GM15510 (cell line): Measurements from ENCODE around the gene LTBP1.

Experiments used
- POLR2A ChIP-seq: IDR thresholded peaks from 3 replicates; pipeline ENCODE4 v1.6.1; 2011; ENCODE audit warnings: borderline replicate concordance; ENCODE audit not compliant: insufficient read length; ENCODE audit errors: extremely low read depth

Gene LTBP1, protein sequence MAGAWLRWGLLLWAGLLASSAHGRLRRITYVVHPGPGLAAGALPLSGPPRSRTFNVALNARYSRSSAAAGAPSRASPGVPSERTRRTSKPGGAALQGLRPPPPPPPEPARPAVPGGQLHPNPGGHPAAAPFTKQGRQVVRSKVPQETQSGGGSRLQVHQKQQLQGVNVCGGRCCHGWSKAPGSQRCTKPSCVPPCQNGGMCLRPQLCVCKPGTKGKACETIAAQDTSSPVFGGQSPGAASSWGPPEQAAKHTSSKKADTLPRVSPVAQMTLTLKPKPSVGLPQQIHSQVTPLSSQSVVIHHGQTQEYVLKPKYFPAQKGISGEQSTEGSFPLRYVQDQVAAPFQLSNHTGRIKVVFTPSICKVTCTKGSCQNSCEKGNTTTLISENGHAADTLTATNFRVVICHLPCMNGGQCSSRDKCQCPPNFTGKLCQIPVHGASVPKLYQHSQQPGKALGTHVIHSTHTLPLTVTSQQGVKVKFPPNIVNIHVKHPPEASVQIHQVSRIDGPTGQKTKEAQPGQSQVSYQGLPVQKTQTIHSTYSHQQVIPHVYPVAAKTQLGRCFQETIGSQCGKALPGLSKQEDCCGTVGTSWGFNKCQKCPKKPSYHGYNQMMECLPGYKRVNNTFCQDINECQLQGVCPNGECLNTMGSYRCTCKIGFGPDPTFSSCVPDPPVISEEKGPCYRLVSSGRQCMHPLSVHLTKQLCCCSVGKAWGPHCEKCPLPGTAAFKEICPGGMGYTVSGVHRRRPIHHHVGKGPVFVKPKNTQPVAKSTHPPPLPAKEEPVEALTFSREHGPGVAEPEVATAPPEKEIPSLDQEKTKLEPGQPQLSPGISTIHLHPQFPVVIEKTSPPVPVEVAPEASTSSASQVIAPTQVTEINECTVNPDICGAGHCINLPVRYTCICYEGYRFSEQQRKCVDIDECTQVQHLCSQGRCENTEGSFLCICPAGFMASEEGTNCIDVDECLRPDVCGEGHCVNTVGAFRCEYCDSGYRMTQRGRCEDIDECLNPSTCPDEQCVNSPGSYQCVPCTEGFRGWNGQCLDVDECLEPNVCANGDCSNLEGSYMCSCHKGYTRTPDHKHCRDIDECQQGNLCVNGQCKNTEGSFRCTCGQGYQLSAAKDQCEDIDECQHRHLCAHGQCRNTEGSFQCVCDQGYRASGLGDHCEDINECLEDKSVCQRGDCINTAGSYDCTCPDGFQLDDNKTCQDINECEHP (N-terminal part only)

GRCh38 chr2:32946314-32947075 is at the start of gene LTBP1:
Gene LTBP1 (plus strand): TSS chr2:32946953. CDS start chr2:32947325, 372 bp downstream.
- TF ChIP-seq POLR2A, result no peak

DNA sequence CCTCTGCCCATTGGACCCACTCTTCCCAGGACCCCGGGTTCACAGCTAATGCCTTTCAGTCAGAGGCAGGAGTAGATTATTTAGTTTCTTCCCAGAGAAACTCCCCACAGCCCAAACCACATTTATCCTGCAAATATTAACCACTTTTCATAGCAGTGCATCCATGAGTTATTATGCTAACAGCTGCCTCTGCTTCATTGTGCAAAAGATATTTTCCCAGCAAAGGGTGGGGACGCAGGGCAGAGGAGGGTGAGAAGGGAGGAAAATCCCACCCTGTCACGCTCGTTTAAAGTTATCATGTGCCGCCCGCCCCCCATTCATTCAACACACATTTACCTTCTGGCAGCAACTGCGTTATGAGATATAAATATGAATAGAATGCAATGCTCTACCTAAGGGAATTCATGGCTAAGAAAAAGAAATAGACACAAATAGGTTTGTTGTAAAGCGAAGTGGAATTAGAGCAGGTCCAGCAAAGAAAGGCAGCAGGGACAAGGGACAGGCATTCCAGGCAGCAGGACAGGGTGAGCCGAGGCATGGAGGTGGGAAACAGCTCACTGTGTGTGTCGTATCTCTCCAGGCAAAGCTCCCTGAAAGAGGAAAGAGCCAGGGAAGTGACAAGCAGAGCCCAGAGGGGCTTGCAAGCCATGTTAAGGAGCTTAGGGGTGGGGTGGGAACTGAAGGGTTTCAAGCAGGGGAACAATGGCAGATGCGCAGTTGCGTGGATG is 46.3 kb upstream of the LTBP1 start:
- TF ChIP-seq POLR2A, result no peak

DNA sequence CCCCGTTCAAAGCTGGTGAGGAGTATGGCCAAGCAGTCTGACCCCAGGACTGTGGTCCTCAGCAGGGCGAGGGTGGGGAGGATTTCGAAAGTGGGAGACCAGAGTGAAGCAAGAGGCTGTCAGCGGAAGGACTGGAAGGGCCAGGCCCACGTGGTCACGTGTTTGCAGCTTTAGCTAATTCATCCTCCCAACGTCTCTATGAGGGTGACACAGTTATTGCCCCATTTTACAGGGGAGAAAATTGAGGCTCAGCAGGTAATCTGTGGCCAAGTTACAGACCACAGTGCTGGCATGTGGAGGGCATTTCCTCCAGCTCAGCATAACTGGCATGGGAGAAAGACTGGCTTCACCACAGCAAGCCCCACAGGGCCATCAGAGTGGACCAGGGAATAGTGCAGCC is 45.4 kb upstream of the LTBP1 start:
- no peak for TF ChIP-seq POLR2A

GRCh38 chr2:32902174-32902573 is 44.6 kb upstream of the LTBP1 start:
- TF ChIP-seq POLR2A, result no peak

DNA sequence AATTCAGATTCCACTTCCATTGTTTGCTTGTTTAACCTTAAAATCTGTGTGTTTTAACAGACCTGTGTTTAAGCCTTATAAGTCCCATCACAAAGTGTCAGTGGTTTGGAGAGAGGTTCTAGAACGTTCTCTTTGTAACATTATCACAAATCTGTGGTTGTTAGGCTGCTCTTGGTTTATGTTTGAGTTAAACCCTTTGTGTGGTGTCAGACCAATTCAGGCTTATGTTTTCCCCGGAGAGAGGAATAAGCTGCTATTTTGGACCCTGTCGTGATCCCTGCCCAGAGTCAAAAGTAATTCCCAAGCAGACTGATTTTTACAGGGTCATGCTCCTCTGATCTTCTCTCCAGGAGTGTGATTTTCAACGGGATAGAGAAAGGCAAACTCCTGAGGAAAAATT is 43.8 kb upstream of the LTBP1 start:
- no peak for TF ChIP-seq POLR2A

DNA sequence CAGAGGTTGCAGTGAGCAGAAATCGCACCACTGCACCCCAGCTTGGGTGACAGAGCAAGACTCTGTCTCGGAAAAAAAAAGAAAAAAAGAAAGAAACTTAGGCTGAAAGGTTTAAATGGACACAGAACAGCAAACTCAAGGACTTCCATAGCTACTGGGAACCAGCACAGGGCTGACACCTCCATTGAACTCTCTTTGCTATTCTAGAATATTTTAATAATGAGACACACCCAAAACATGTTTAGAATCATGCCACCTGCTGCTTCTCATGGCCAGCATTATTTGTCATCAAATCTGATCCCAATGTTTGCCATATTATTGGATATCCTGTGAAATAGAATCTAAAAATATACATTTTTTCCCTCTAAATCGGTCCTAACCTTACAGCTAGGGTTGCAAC is 42.7 kb upstream of the LTBP1 start:
- TF ChIP-seq POLR2A, result no peak

- TF ChIP-seq POLR2A, result no peak
Measured at GRCh38 chr2:32904751-32905150, 42.0 kb upstream of the LTBP1 start.

GRCh38 chr2:32905270-32905669 is 41.5 kb upstream of the LTBP1 start:
- TF ChIP-seq POLR2A, result no peak

- TF ChIP-seq POLR2A, result no peak
Measured at GRCh38 chr2:32910883-32911598, 35.7 kb upstream of the LTBP1 start.

DNA sequence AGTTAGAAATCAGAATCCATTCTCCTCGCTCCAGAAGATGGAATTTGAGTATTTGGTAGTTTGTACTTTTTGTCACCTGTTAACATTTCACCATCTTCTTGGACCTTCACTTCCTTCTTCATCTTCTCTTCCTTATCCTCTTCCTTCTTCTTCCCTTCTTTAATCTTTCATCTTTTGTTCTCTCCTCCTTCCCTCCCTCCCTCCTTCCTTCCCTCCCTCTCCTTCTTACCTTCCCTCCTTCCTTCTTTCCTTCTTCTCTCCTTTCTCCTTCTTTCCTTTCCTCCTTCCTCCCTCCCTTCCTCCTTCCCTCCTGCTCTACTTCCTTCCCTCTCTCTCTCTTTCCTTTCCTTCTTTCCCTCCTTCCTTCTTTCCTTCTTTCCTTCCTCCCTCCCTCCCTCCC is 31.1 kb upstream of the LTBP1 start:
- TF ChIP-seq POLR2A, result no peak

GRCh38 chr2:32918774-32919173 is 28.0 kb upstream of the LTBP1 start:
- no peak for TF ChIP-seq POLR2A

GRCh38 chr2:32922501-32922900 is 24.3 kb upstream of the LTBP1 start:
- no peak for TF ChIP-seq POLR2A

DNA sequence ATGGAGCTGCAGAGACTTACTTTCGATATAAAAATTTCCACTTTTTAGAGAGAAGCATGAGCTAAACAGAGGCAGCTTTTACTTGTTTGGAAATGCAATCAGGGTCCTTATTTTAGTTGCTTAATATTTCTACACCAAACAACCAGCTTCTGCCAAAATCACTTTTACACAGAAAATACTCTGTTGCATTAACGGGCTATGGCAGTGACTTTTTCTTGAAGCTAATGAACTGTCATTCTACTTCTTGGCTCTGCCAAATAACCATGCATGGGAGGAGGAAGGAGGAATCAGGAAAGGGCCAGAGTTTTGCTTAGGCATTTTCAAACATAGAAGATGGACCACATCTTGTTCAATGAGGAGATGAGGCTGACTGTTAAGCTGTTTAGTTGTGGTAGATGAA is 23.6 kb upstream of the LTBP1 start:
- no peak for TF ChIP-seq POLR2A
